WTC11 (cell line): Measurements from ENCODE around the gene AKIRIN2.

ENCODE experiments used
- CTCF ChIP-seq: fragments of 200-600 bp; IDR thresholded peaks from 2 replicates; pipeline ENCODE4 v1.8.0; 2022; ENCODE audit warnings: antibody characterized with exemption
- ELF4 ChIP-seq: sonication (generic); formaldehyde crosslinking; IDR thresholded peaks from 2 replicates; pipeline ENCODE4 v1.8.1; 2022; ENCODE audit warnings: low read depth, mild to moderate bottlenecking, moderate library complexity, missing genetic modification reagents
- NR3C1 ChIP-seq: sonication (generic); formaldehyde crosslinking; conservative IDR thresholded peaks from 2 replicates; pipeline ENCODE4 v1.8.1; 2023; ENCODE audit warnings: low read depth, mild to moderate bottlenecking, missing genetic modification reagents
- RELA ChIP-seq: sonication (generic); formaldehyde crosslinking; IDR thresholded peaks from 2 replicates; pipeline ENCODE4 v1.8.1; 2022; ENCODE audit warnings: missing genetic modification reagents, mild to moderate bottlenecking, borderline replicate concordance
- USF2 ChIP-seq: sonication (generic); formaldehyde crosslinking; IDR thresholded peaks from 2 replicates; pipeline ENCODE4 v1.8.1; 2023; ENCODE audit warnings: mild to moderate bottlenecking, missing genetic modification reagents, moderate library complexity
- TF ChIP-seq, protein P1 (sequence below): sonication (generic); formaldehyde crosslinking; IDR thresholded peaks from 2 replicates; pipeline ENCODE4 v1.8.0; 2022; ENCODE audit warnings: mild to moderate bottlenecking, missing genetic modification reagents
- TF ChIP-seq, protein P2 (sequence below): fragments of 250-450 bp; sonication (Bioruptor Pico); IDR thresholded peaks from 2 replicates; pipeline ENCODE4 v2.1.2; 2022; ENCODE audit warnings: mild to moderate bottlenecking, moderate library complexity
- TF ChIP-seq, protein P3 (sequence below): sonication (generic); formaldehyde crosslinking; IDR thresholded peaks from 2 replicates; pipeline ENCODE4 v1.8.1; 2022; ENCODE audit warnings: low read depth, missing genetic modification reagents, borderline replicate concordance

DNA sequence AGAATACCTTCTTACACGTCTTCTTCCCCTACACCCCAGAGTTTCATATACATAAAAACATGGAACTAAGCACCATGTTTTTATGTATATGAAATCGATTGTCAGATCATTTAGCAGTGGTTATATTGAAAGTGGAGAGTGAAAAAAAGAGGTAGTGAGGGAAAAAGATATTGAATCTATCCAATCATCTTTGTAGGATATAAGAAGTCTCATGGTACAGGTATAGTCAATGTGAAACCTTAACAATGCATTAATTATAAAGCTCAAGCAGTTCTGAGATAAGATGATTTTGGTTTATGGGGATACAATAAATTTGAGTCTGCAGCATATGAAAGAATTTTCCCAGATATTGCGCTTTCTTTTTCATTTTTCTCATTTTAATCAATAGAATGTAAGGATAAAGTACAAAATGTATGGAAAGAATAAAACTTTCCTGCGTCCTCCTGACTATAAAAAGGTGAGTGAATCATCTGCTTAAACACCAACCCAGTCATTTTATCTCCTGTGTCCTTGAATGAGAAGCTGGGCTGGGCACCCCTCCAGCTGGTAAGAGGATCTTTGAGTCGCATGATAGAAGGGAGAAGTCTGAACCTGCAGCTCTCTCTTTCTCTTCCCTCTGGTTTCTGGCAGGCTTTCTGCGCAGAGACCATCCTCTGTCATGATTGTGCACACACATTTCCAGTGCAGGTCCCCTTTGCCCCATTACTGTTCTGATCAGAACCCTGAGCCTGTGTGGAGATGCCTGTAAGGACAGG is 28.1 kb upstream of the AKIRIN2 start:
- TF ChIP-seq, protein P1, sequence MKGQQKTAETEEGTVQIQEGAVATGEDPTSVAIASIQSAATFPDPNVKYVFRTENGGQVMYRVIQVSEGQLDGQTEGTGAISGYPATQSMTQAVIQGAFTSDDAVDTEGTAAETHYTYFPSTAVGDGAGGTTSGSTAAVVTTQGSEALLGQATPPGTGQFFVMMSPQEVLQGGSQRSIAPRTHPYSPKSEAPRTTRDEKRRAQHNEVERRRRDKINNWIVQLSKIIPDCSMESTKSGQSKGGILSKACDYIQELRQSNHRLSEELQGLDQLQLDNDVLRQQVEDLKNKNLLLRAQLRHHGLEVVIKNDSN, result no peak
- TF ChIP-seq ELF4 (CRISPR knock-in tag) (no peak), CTCF (no peak), NR3C1 (no peak), RELA (CRISPR knock-in tag) (no peak), USF2 (no peak)
- TF ChIP-seq, protein P2, sequence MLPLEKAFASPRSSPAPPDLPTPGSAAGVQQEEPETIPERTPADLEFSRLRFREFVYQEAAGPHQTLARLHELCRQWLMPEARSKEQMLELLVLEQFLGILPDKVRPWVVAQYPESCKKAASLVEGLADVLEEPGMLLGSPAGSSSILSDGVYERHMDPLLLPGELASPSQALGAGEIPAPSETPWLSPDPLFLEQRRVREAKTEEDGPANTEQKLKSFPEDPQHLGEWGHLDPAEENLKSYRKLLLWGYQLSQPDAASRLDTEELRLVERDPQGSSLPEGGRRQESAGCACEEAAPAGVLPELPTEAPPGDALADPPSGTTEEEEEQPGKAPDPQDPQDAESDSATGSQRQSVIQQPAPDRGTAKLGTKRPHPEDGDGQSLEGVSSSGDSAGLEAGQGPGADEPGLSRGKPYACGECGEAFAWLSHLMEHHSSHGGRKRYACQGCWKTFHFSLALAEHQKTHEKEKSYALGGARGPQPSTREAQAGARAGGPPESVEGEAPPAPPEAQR, result no peak
- TF ChIP-seq, protein P3, sequence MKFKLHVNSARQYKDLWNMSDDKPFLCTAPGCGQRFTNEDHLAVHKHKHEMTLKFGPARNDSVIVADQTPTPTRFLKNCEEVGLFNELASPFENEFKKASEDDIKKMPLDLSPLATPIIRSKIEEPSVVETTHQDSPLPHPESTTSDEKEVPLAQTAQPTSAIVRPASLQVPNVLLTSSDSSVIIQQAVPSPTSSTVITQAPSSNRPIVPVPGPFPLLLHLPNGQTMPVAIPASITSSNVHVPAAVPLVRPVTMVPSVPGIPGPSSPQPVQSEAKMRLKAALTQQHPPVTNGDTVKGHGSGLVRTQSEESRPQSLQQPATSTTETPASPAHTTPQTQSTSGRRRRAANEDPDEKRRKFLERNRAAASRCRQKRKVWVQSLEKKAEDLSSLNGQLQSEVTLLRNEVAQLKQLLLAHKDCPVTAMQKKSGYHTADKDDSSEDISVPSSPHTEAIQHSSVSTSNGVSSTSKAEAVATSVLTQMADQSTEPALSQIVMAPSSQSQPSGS (CRISPR knock-in tag), result no peak
